NCI-H82 treated with DMSO at 0.1 percent for 48 hours (cell line): ENCODE measurements around the gene PIN4.
A peak's percentile ranks its signal among the peaks of the same experiment; 100 is the strongest.
"Not testable (repeated sequence)": the region's sequence is repeated elsewhere in the genome, so short reads cannot be mapped to it uniquely, and the experiment has no call there.

Source experiments
- DNase-seq: peaks from one replicate; lab custom pipeline; 2025; ENCODE audit not compliant: unreplicated experiment; lab: John Stamatoyannopoulos, UW

Gene PIN4

GRCh38 chrX:72201836-72202536, 20.4 kb downstream of the PIN4 start:
- no peak for DNase-seq

- DNase-seq = no peak
Observed at GRCh38 chrX:72202792-72203401, 21.3 kb downstream of the PIN4 start.

- DNase-seq = no peak
Observed at GRCh38 chrX:72203421-72203820, 21.9 kb downstream of the PIN4 start.

GRCh38 chrX:72205706-72206105, 24.1 kb downstream of the PIN4 start:
- no peak for DNase-seq

GRCh38 chrX:72207366-72207765, 25.8 kb downstream of the PIN4 start:
- no peak for DNase-seq

- DNase-seq = no peak
Observed at GRCh38 chrX:72208126-72208800, 26.7 kb downstream of the PIN4 start.

- no peak for DNase-seq
Observed at GRCh38 chrX:72216973-72217372, 35.4 kb downstream of the PIN4 start.

GRCh38 chrX:72220375-72220774, 38.8 kb downstream of the PIN4 start:
- DNase-seq = not testable (repeated sequence)

- DNase-seq = no peak
Observed at GRCh38 chrX:72230290-72230689, 48.7 kb downstream of the PIN4 start.

- DNase-seq = no peak
Observed at GRCh38 chrX:72236841-72237240, 55.3 kb downstream of the PIN4 start.

GRCh38 chrX:72238183-72238582, 56.6 kb downstream of the PIN4 start:
- DNase-seq = no peak

- DNase-seq = no peak
Observed at GRCh38 chrX:72238721-72239475, 57.3 kb downstream of the PIN4 start, which contains the start of gene ERCC6L. ERCC6L (minus strand) TSS chrX:72239027; CDS start chrX:72238911, 116 bp downstream.

GRCh38 chrX:72240976-72241375, 59.4 kb downstream of the PIN4 start:
- no peak for DNase-seq

- DNase-seq = no peak
Observed at GRCh38 chrX:72243472-72243871, 61.9 kb downstream of the PIN4 start.

GRCh38 chrX:72245461-72246089, 64.0 kb downstream of the PIN4 start:
- peak; percentile 54 for DNase-seq

GRCh38 chrX:72247206-72247942, 65.8 kb downstream of the PIN4 start:
- DNase-seq = peak; percentile 42
